Adipocyte (in vitro differentiated cells): ENCODE measurements around the gene RETREG1.
A peak's percentile ranks its signal among the peaks of the same experiment; 100 is the strongest.
"Not testable (repeated sequence)": the region's sequence is repeated elsewhere in the genome, so short reads cannot be mapped to it uniquely, and the experiment has no call there.

Source experiments
- DNase-seq: peaks from one replicate; pipeline ENCODE4 v3.0.0-alpha.2; 2015; ENCODE audit warnings: low read depth
- H3K27me3 ChIP-seq: replicated peaks from 2 replicates; pipeline ENCODE4 v1.7.0; 2013; ENCODE audit warnings: mild to moderate bottlenecking, low read length, moderate library complexity; ENCODE audit not compliant: control insufficient read depth, insufficient read depth
- H3K36me3 ChIP-seq: 2 replicates; pipeline ENCODE4 v1.7.0; 2013; ENCODE audit warnings: low read length, mild to moderate bottlenecking, moderate library complexity; ENCODE audit not compliant: control insufficient read depth, insufficient read depth, severe bottlenecking
- H3K4me1 ChIP-seq: 2 replicates; pipeline ENCODE4 v1.7.0; 2013; ENCODE audit warnings: mild to moderate bottlenecking, low read length, moderate library complexity; ENCODE audit not compliant: control insufficient read depth, insufficient read depth
- H3K4me3 ChIP-seq: 2 replicates; pipeline ENCODE4 v1.7.0; 2013; ENCODE audit warnings: mild to moderate bottlenecking, low read length, moderate library complexity
- H3K9ac ChIP-seq: 2 replicates; pipeline ENCODE4 v1.7.0; 2013; ENCODE audit warnings: mild to moderate bottlenecking, low read length, moderate library complexity
- H3K9me3 ChIP-seq: 2 replicates; pipeline ENCODE4 v1.7.0; 2013; ENCODE audit warnings: mild to moderate bottlenecking, low read length, moderate library complexity; ENCODE audit not compliant: control insufficient read depth

Gene RETREG1

DNA sequence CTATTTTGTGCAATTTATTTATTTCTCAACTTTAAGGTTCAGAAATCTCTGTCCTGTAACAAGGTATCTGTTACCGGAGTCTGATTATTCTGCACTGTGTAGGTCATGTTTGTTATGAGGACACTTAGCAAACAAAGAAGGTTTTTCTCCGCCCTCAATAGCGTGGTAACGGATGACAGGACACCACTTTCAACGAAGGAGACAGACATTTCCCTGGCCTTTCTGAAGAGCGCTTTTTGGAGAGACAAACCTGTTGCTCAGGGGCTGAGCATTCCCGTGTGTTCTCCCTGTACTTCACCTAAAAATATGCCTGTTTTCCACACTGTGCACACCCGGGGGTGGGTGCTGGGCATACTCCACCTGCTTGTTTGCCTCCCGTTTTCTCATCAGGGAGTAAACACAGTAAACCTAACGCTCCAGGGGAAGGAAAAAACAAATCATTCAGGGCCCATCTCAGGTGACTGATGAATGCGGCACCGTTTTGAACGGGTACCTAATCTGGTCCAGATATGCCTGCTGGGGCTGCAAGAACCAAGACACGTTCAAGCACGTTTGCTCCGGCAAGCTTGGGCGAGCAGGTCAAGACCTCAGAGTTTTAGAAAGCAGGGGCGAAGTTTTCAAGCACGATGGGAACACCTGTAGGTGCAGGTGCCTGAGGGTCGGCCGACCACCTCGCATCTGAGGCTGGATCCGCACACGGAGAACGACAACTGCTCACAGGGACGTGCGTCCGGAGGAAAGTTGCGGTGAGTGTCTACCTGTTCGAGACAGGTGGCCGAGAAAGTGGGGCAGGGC lies 859 bp downstream of the RETREG1 start:
- Histone ChIP-seq H3K9me3 (no peaks in the 10 kb centered on the region), H3K9ac (peak overlapping the region; percentile 91), H3K4me1 (peaks cover 29% of the 10 kb centered on the region), H3K27me3 (no peaks in the 10 kb centered on the region), H3K36me3 (no peaks in the 10 kb centered on the region), H3K4me3 (peak overlapping the region; percentile 92)
- no peak for DNase-seq

- H3K27me3 ChIP-seq = no peaks in the 10 kb centered on the region
- no peak for DNase-seq
These were observed 4.8 kb downstream of the RETREG1 start for GRCh38 chr5:16612007-16612406.

GRCh38 chr5:16610896-16611295 lies 5.9 kb downstream of the RETREG1 start:
- H3K9me3 ChIP-seq, H3K27me3 ChIP-seq, H3K36me3 ChIP-seq, H3K9ac ChIP-seq, H3K4me3 ChIP-seq, DNase-seq: not testable (repeated sequence)
- peaks cover 10% of the 10 kb centered on the region for H3K4me1 ChIP-seq

More at GRCh38 chr5:16612007-16612406, 4.8 kb downstream of the RETREG1 start:
- H3K9me3 ChIP-seq = no peaks in the 10 kb centered on the region
- H3K36me3 ChIP-seq = no peaks in the 10 kb centered on the region
- H3K4me1 ChIP-seq = peaks cover 16% of the 10 kb centered on the region
- H3K9ac ChIP-seq = no peak overlapping the region
- no peak overlapping the region for H3K4me3 ChIP-seq

DNA sequence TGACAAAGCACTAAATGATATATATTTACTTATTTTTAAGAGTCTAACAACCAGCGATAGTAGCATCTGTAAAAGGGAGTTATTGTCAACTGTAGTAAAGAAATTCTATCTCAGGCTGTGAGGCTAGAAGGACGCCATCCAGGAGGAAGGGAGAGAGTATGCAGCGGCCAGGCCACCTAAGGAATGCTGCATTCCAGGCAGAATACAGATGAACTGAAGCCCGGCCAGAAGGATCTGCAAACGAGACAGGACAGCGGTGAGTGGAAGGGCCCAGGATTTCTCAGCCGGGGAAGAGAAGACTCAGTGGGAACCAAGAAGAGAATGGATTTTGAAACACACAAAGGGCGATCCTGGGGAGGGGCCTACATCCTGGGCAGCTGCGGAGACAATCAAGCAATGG lies 7.4 kb downstream of the RETREG1 start:
- Histone ChIP-seq H3K9ac (no peak overlapping the region), H3K4me1 (peaks cover 3% of the 10 kb centered on the region), H3K9me3 (peaks cover 5% of the 10 kb centered on the region), H3K4me3 (no peak overlapping the region), H3K27me3 (no peaks in the 10 kb centered on the region), H3K36me3 (no peaks in the 10 kb centered on the region)
- no peak for DNase-seq

DNA sequence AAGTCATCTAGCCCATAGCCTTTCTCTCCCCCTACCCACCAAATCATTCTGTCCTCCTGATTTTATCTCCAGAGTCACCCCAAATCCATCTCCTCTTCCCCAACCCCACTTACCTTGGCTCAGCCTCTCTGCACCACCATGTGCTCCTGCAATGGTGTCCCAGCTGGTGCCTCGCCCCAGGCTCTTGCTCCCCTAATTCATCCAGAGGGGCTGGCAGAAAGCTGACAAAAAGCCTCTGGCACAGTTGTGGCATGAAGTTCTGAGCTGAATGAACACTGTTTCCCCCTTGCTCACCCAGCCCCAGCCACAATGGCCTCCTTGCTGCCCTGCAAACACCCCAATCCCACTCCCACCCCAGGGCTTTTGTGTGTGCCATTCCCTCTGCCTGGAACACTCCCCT lies 10.2 kb downstream of the RETREG1 start:
- H3K4me3 ChIP-seq = no peak overlapping the region
- H3K27me3 ChIP-seq = no peaks in the 10 kb centered on the region
- peaks cover 5% of the 10 kb centered on the region for H3K9me3 ChIP-seq
- peaks cover 6% of the 10 kb centered on the region for H3K36me3 ChIP-seq
- no peak overlapping the region for H3K9ac ChIP-seq
- H3K4me1 ChIP-seq = no peaks in the 10 kb centered on the region
- no peak for DNase-seq

DNA sequence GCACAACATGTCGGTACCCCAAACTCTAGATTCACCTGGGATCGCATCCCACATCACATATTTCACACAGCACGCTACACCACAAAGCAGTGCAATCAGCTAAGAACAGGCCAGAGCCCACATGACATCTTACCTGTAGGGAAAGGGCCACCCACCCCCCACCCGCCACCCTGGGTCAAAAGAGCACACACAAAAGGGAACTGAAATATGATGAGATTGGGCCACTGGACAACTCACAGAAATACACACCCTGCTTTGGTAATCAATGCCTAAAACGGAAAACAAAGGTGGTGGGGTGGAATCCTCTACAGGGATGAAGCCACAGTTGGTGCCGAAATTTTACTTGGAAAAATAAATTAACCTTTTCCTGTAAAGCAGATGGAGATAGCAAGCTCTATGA lies 13.1 kb downstream of the RETREG1 start:
- H3K36me3 ChIP-seq = peaks cover 8% of the 10 kb centered on the region
- no peak overlapping the region for H3K9ac ChIP-seq
- peaks cover 5% of the 10 kb centered on the region for H3K9me3 ChIP-seq
- no peak overlapping the region for H3K4me3 ChIP-seq
- H3K4me1 ChIP-seq = peaks cover 10% of the 10 kb centered on the region
- DNase-seq = no peak
- H3K27me3 ChIP-seq = no peaks in the 10 kb centered on the region

GRCh38 chr5:16603295-16603694 lies 13.5 kb downstream of the RETREG1 start:
- DNase-seq = no peak
- peaks cover 5% of the 10 kb centered on the region for H3K9me3 ChIP-seq
- no peak overlapping the region for H3K9ac ChIP-seq
- no peak overlapping the region for H3K4me3 ChIP-seq
- peaks cover 14% of the 10 kb centered on the region for H3K4me1 ChIP-seq
- peaks cover 12% of the 10 kb centered on the region for H3K36me3 ChIP-seq
- no peaks in the 10 kb centered on the region for H3K27me3 ChIP-seq

DNA sequence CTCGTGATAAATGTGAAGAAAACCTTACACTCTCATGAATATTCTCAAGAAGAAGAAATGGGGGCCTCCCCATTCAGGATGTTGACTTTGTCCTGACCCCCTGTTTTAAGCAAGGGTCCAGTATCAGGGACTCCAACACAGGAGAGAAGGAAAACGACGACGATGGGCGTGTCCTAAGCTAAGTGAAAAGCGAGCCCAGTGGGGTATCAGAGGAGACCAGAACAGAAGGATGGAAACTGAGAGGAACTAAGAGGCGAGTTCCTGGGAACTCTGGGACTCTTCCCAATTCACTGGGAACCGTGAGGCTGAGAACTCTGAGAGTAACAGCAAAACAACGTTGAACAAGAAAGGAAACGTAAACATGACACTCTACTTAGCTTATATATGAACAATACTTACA lies 14.6 kb downstream of the RETREG1 start:
- no peak for DNase-seq
- H3K9me3 ChIP-seq = peaks cover 5% of the 10 kb centered on the region
- no peak overlapping the region for H3K4me3 ChIP-seq
- H3K27me3 ChIP-seq = no peaks in the 10 kb centered on the region
- H3K4me1 ChIP-seq = peaks cover 23% of the 10 kb centered on the region
- H3K36me3 ChIP-seq = peaks cover 15% of the 10 kb centered on the region
- no peak overlapping the region for H3K9ac ChIP-seq

DNA sequence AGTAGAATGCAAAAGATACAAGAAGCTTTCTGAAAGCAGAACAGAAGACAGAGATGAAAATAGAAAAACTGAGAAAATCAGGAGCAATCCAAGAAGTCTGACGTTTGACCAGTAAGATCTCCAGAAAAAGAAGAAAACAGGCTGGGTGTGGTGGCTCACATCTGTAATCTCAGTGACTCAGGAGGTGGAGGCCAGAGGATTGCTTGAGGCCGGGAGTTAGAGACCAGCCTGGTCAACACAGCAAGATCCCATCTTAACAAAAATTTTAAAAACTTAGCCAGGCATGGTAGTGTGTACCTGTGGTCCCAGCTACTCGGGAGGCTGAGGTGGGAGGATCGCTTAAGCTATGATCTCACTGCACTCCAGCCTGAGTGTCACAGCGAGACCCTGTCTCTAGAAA lies 15.9 kb downstream of the RETREG1 start:
- Histone ChIP-seq H3K36me3 (peaks cover 15% of the 10 kb centered on the region), H3K9ac (peak overlapping the region; percentile 31), H3K9me3 (peaks cover 5% of the 10 kb centered on the region), H3K4me3 (no peak overlapping the region), H3K4me1 (peaks cover 35% of the 10 kb centered on the region), H3K27me3 (no peaks in the 10 kb centered on the region)
- no peak for DNase-seq

- peak overlapping the region; percentile 31 for H3K9ac ChIP-seq
- H3K4me3 ChIP-seq = no peak overlapping the region
- H3K9me3 ChIP-seq = peaks cover 2% of the 10 kb centered on the region
- no peaks in the 10 kb centered on the region for H3K27me3 ChIP-seq
- DNase-seq = no peak
- H3K36me3 ChIP-seq = peaks cover 15% of the 10 kb centered on the region
- peaks cover 38% of the 10 kb centered on the region for H3K4me1 ChIP-seq
These were observed 16.4 kb downstream of the RETREG1 start for GRCh38 chr5:16600397-16600796.

DNA sequence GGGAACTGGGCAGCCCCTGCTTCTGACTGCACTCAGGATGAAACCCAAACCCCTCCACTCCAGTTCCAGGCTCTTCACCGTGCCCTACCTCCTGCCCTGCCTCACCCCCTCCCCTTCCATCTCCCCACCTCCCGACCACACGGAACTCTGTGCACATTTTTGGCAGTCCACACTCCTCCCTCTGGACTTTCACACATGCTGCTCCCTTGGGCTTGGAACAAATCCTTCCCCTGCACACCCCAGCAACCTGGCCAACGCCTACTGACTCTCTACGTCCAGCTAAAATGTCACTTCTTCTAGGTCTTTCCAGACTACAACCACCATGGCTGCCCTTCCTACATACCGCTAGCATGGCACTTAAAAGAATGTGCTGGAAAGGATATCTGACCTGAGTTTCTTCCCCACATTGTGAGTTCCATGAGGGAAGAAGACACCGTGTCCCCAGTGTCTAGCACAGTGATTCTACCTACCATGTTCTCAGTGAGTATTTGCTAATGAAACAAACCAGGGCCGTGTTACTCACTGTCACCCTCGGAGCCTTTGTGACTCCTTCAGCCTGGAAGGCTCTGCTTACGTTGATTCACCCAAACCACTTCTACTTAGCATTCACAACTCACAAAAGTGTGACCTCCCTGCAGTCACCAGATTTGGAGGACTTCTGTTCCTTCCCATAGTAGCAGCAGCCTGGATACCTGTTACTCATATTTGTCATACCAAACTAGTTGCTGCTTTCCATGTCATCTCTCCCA lies 18.7 kb downstream of the RETREG1 start:
- Histone ChIP-seq H3K36me3 (peaks cover 15% of the 10 kb centered on the region), H3K4me3 (no peak overlapping the region), H3K27me3 (no peaks in the 10 kb centered on the region), H3K4me1 (peaks cover 56% of the 10 kb centered on the region), H3K9ac (no peak overlapping the region), H3K9me3 (no peaks in the 10 kb centered on the region)
- DNase-seq = no peak
